Lung (tissue), 12 donors: ENCODE measurements around the gene FADS1. TPM values are rescaled to one million over a fixed set of nuclear protein-coding genes. Genes with fewer than 3 reads are reported as not detected.

Source experiments
- ATAC-seq: fragments of 200-7000 bp; cut with Tn5 transposase; one replicate; pipeline ENCODE4 v1.9.1; 2020; ENCODE audit warnings: moderate number of reproducible peaks; ENCODE audit not compliant: insufficient read depth, low FRiP score
- DNase-seq, 3 donors: peaks; one replicate each; pipeline ENCODE4 v3.0.0-alpha.2; 2013 to 2017
- H3K27ac ChIP-seq, 2 donors: one replicate each; pipeline ENCODE4 v1.5.1; 2013; ENCODE audit warnings: mild to moderate bottlenecking in 2 of 2, moderate library complexity in 2 of 2, control low read depth in 1 of 2, inconsistent platforms in 1 of 2, low read depth in 1 of 2, low read length in 1 of 2
- H3K27me3 ChIP-seq, 3 donors: one replicate each; pipeline ENCODE4 v1.5.1; 2013; ENCODE audit warnings: low read length in 2 of 3; ENCODE audit not compliant: control insufficient read depth in 3 of 3, insufficient read depth in 3 of 3
- H3K36me3 ChIP-seq, 4 donors: one replicate each; pipeline ENCODE4 v1.5.1; 2013; ENCODE audit warnings: low read length in 4 of 4, mild to moderate bottlenecking in 1 of 4, moderate library complexity in 1 of 4; ENCODE audit not compliant: control insufficient read depth in 4 of 4, insufficient read depth in 4 of 4
- H3K4me1 ChIP-seq, 5 donors: one replicate each; pipeline ENCODE4 v1.5.1; 2013; ENCODE audit warnings: low read length in 5 of 5, mild to moderate bottlenecking in 2 of 5, moderate library complexity in 1 of 5; ENCODE audit not compliant: control insufficient read depth in 5 of 5, insufficient read depth in 5 of 5
- H3K4me3 ChIP-seq: one replicate; pipeline ENCODE4 v1.5.1; 2013; ENCODE audit warnings: mild to moderate bottlenecking, control low read depth, moderate library complexity
- H3K9ac ChIP-seq, 2 donors: one replicate each; pipeline ENCODE4 v1.5.1; 2013; ENCODE audit warnings: low read length in 2 of 2, control low read depth in 1 of 2; ENCODE audit not compliant: insufficient read depth in 1 of 2
- H3K9me3 ChIP-seq, 4 donors: one replicate each; pipeline ENCODE4 v1.5.1; 2013; ENCODE audit warnings: low read length in 3 of 4, mild to moderate bottlenecking in 1 of 4, moderate library complexity in 1 of 4; ENCODE audit not compliant: control insufficient read depth in 4 of 4, insufficient read depth in 3 of 4
- CTCF ChIP-seq: IDR thresholded peaks from 2 replicates; pipeline ENCODE4 v1.5.1; 2012; ENCODE audit warnings: mild to moderate bottlenecking; ENCODE audit errors: control extremely low read depth, extremely low read depth
- WGBS, 2 donors: extraction: QIAGEN DNeasy Blood & Tissue Kit; methylation state at CpG; one replicate each; pipeline ENCODE4 v1.1.7; 2013; 5-methylcytosine and 5-hydroxymethylcytosine counted together
- polyA plus RNA-seq, 2 donors: library from polyadenylated mRNA; stranded (reverse); fragments of 200-250 nt; gene quantifications; one replicate each; pipeline ENCODE4 v1.2.1, GENCODE V29; 2013
- total RNA-seq, 2 donors: library from RNA; depleted of rRNA in 1 of 2; stranded (reverse); fragments of >200 nt in 1 of 2; gene quantifications; one replicate each; pipeline ENCODE4 v1.2.1, GENCODE V29; 2014 to 2021
- donor health status: control.
- donor health status: control.
- donor health status: Bipolar disorder and iron deficiency.
- donor health status: healthy.
- donor health status: DM: yes; HTN: yes; CAD: no.

The FADS1 gene
- total and polyA plus RNA-seq, 4 donors: 35.1 to 102 (median 45.0) TPM

- ATAC-seq (no peak), DNase-seq (no peak)
- no peak overlapping the region for H3K4me3 ChIP-seq
- no peak overlapping the region for H3K9ac ChIP-seq
- H3K4me1 ChIP-seq: peaks cover 0 to 8% (median 0%) of the 10 kb centered on the region in 5 donors
- TF ChIP-seq CTCF: no peak
- H3K27me3 ChIP-seq: no peaks in the 10 kb centered on the region
- H3K9me3 ChIP-seq: no peaks in the 10 kb centered on the region
- 91 to 95% methylated on average over 5 of the region's 5 CpGs for WGBS, 2 donors
- peaks cover 8 to 35% (median 27%) of the 10 kb centered on the region in 4 donors for H3K36me3 ChIP-seq
- H3K27ac ChIP-seq: no peak overlapping the region
These were observed 5.0 kb downstream of the FADS1 start for GRCh38 chr11:61811831-61812230.

- Histone ChIP-seq H3K4me1 (peaks cover 0 to 8% (median 0%) of the 10 kb centered on the region in 5 donors), H3K9me3 (no peaks in the 10 kb centered on the region), H3K9ac (no peak overlapping the region), H3K27ac (no peak overlapping the region), H3K27me3 (no peaks in the 10 kb centered on the region), H3K4me3 (no peak overlapping the region), H3K36me3 (peaks cover 12 to 40% (median 31%) of the 10 kb centered on the region in 4 donors)
- TF ChIP-seq CTCF: no peak
- 93% methylated on average over 8 of the region's 8 CpGs for WGBS, 2 donors
- ATAC-seq (no peak), DNase-seq (no peak)
These were observed 6.1 kb downstream of the FADS1 start for GRCh38 chr11:61810671-61811175.

GRCh38 chr11:61806785-61807184 lies 10.0 kb downstream of the FADS1 start:
- Histone ChIP-seq H3K36me3 (peaks cover 20 to 53% (median 38%) of the 10 kb centered on the region in 4 donors), H3K9me3 (no peaks in the 10 kb centered on the region), H3K4me1 (peaks cover 0 to 3% (median 0%) of the 10 kb centered on the region in 5 donors), H3K27ac (no peak overlapping the region), H3K9ac (no peak overlapping the region), H3K4me3 (no peak overlapping the region), H3K27me3 (no peaks in the 10 kb centered on the region)
- WGBS, 2 donors: 91 to 95% methylated on average over 5 of the region's 5 CpGs
- ATAC-seq (no peak), DNase-seq (no peak)
- no peak for TF ChIP-seq CTCF

GRCh38 chr11:61805146-61805545 lies 11.7 kb downstream of the FADS1 start:
- Histone ChIP-seq H3K9ac (no peak overlapping the region), H3K36me3 (peaks cover 20 to 48% (median 30%) of the 10 kb centered on the region in 4 donors), H3K9me3 (no peaks in the 10 kb centered on the region), H3K27ac (no peak overlapping the region), H3K4me3 (no peak overlapping the region), H3K4me1 (peaks cover 0 to 3% (median 0%) of the 10 kb centered on the region in 5 donors), H3K27me3 (no peaks in the 10 kb centered on the region)
- 33 to 81% methylated on average over 1 of the region's 1 CpG for WGBS, 2 donors
- ATAC-seq: no peak
- TF ChIP-seq CTCF: no peak
- DNase-seq: no peak
